K562 (cell line): ENCODE results near the gene SLC22A7. TPM values are rescaled to one million over a fixed set of nuclear protein-coding genes. Genes with fewer than 3 reads are reported as not detected.

Experiments
- BRCA1 ChIP-seq, 2 experiments: fragments of 450-650 bp in 1 of 2; sonication (generic) in 1 of 2; formaldehyde crosslinking in 1 of 2; IDR thresholded peaks; 2 replicates each; pipeline versions ENCODE4 v1.5.0 to v1.6.1; 2017 to 2020; ENCODE audit warnings: mild to moderate bottlenecking in 1 of 2, missing genetic modification reagents in 1 of 2
- FOSL1 ChIP-seq: fragments of 200-800 bp; sonication (Bioruptor generic); conservative IDR thresholded peaks from 2 replicates; pipeline ENCODE4 v1.6.1; 2016; ENCODE audit warnings: missing genetic modification characterization, missing compliant biosample characterization
- GTF2A2 ChIP-seq: IDR thresholded peaks from 2 replicates; pipeline ENCODE4 v1.6.1; 2016; ENCODE audit warnings: mild to moderate bottlenecking, missing genetic modification characterization, missing compliant biosample characterization
- HIVEP1 ChIP-seq: fragments of 250-450 bp; sonication (Bioruptor Pico); IDR thresholded peaks from 2 replicates; pipeline ENCODE4 v1.4.0; 2020; ENCODE audit warnings: mild to moderate bottlenecking
- IRF2 ChIP-seq: sonication (generic); formaldehyde crosslinking; IDR thresholded peaks from 2 replicates; pipeline ENCODE4 v1.8.1; 2022; ENCODE audit warnings: mild to moderate bottlenecking, missing genetic modification reagents
- KLF6 ChIP-seq: fragments of 250-450 bp; sonication (Bioruptor Pico); IDR thresholded peaks from 2 replicates; pipeline ENCODE4 v1.4.0; 2020; ENCODE audit warnings: mild to moderate bottlenecking, moderate library complexity, borderline replicate concordance
- MAFF ChIP-seq: IDR thresholded peaks from 2 replicates; pipeline ENCODE4 v1.6.1; 2012; ENCODE audit warnings: low read length, improper control_type of control experiment
- MYNN ChIP-seq, 2 experiments: sonication (generic); formaldehyde crosslinking in 1 of 2; IDR thresholded peaks; 2 replicates each; pipeline versions ENCODE4 v1.5.0 to v1.6.1; 2016 to 2020; ENCODE audit warnings: antibody characterized with exemption in 1 of 2, missing genetic modification reagents in 1 of 2
- NBN ChIP-seq: fragments of 450-650 bp; IDR thresholded peaks from 2 replicates; pipeline ENCODE4 v1.6.1; 2016; ENCODE audit warnings: low read depth, mild to moderate bottlenecking
- NR1H2 ChIP-seq: sonication (generic); formaldehyde crosslinking; IDR thresholded peaks from 2 replicates; pipeline ENCODE4 v1.4.0; 2020; ENCODE audit warnings: mild to moderate bottlenecking, missing genetic modification reagents
- NR2C1 ChIP-seq, 2 experiments: fragments of 450-650 bp; IDR thresholded peaks; 2 replicates each; pipeline ENCODE4 v1.6.1; 2017; ENCODE audit warnings: mild to moderate bottlenecking in 2 of 2, antibody characterized with exemption in 1 of 2, inconsistent platforms in 1 of 2, missing compliant biosample characterization in 1 of 2, missing genetic modification characterization in 1 of 2
- ZNF124 ChIP-seq: sonication (generic); formaldehyde crosslinking; IDR thresholded peaks from 2 replicates; pipeline ENCODE4 v1.8.1; 2022; ENCODE audit warnings: missing genetic modification reagents
- ZNF134 ChIP-seq: fragments of 250-450 bp; sonication (Bioruptor Pico); conservative IDR thresholded peaks from 2 replicates; pipeline ENCODE4 v1.4.0; 2020
- ZNF644 ChIP-seq: fragments of 200-800 bp; sonication (Bioruptor generic); IDR thresholded peaks from 2 replicates; pipeline ENCODE4 v1.6.1; 2016; ENCODE audit warnings: low read depth, missing genetic modification characterization, missing compliant biosample characterization
- polyA plus RNA-seq, 8 experiments: library from polyadenylated mRNA; depleted of rRNA in 4 of 8; stranded (reverse) in 5 of 8; unstranded in 3 of 8; fragments of >200 nt; fragmentation: Nextera tagmentation in 2 of 8; fragmentation: Illumina TruSeq in 1 of 8; extraction: Ambion mirVana in 2 of 8; extraction: Trizol in 1 of 8; gene quantifications; 2 replicates each; pipeline versions ENCODE4 v1.2.1 to v1.2.3, GENCODE V29; 2011 to 2014; ENCODE audit warnings: inconsistent platforms in 1 of 8, missing spikeins in 1 of 8
- total RNA-seq, 7 experiments: library from RNA; depleted of rRNA in 6 of 7; stranded (reverse); fragments of >200 nt in 6 of 7; fragmentation: Illumina TruSeq in 2 of 7; extraction: Trizol in 2 of 7; gene quantifications; 2 replicates each; pipeline versions ENCODE4 v1.2.1 to v1.2.3, GENCODE V29; 2011 to 2021; ENCODE audit warnings: low replicate concordance in 1 of 7
- TF ChIP-seq, protein P1 (sequence below): fragments of 250-450 bp; sonication (Bioruptor Pico); IDR thresholded peaks from 2 replicates; pipeline ENCODE4 v1.5.0; 2021; ENCODE audit warnings: mild to moderate bottlenecking, borderline replicate concordance
- TF ChIP-seq, protein P2 (sequence below): fragments of 250-450 bp; sonication (Bioruptor Pico); IDR thresholded peaks from 2 replicates; pipeline ENCODE4 v1.5.0; 2022; ENCODE audit warnings: mild to moderate bottlenecking
- TF ChIP-seq, protein P3 (sequence below): fragments of 250-450 bp; sonication (Bioruptor Pico); IDR thresholded peaks from 2 replicates; pipeline ENCODE4 v1.4.0; 2020
- TF ChIP-seq, protein P4 (sequence below): fragments of 450-650 bp; IDR thresholded peaks from 2 replicates; pipeline ENCODE4 v1.6.1; 2014; ENCODE audit warnings: low read depth, mild to moderate bottlenecking, moderate library complexity, borderline replicate concordance

SLC22A7 gene
- total and polyA plus RNA-seq, 9 of the 15 experiments (the other 6 are each of a cell fraction or from before 2014, with no cell fraction given) = not detected

DNA sequence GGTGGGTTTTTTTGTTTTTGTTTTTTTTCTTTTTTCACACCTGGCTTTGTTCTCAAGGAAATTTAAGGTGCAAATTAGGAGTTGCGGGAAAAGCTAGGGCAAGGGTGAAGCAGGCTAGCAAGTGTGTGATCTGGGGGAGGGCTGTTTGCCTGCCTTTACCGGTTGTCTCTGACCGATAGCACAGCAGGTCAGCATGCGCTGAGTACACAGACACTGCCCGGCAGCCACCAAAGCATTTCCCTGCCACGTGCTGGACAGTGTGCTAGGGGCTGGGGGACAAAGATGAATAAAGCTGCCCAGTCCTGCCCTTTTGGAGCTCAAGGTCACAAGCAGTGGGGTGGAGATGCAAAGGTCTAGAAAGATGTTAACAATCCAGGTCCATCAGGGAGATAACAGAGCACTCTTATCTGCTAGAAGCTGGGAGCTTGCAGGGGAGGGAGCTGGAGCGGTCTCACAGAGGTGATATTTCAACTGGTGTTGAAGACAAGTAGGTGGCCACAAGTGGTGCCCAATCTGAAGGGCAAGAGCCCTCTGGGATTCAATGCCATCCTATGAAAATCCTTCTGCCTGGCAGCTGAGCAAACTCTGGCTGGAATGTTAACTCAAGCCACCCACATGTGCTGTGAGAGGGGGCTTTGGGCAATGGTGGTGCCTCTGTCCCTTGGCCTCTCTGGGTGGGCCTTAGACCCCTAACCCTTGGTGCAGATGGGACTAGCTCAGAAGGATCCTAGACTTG, 30.3 kb upstream of the SLC22A7 start (continued):
- TF ChIP-seq, protein P1, sequence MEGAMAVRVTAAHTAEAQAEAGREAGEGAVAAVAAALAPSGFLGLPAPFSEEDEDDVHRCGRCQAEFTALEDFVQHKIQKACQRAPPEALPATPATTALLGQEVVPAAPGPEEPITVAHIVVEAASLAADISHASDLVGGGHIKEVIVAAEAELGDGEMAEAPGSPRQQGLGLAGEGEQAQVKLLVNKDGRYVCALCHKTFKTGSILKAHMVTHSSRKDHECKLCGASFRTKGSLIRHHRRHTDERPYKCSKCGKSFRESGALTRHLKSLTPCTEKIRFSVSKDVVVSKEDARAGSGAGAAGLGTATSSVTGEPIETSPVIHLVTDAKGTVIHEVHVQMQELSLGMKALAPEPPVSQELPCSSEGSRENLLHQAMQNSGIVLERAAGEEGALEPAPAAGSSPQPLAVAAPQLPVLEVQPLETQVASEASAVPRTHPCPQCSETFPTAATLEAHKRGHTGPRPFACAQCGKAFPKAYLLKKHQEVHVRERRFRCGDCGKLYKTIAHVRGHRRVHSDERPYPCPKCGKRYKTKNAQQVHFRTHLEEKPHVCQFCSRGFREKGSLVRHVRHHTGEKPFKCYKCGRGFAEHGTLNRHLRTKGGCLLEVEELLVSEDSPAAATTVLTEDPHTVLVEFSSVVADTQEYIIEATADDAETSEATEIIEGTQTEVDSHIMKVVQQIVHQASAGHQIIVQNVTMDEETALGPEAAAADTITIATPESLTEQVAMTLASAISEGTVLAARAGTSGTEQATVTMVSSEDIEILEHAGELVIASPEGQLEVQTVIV = no peak
- TF ChIP-seq HIVEP1 (CRISPR knock-in tag) (no peak), NR2C1 (IDR thresholded peaks at IDR 0.05) (no peak), NR2C1 (tag; IDR thresholded peaks at IDR 0.05) (no peak), GTF2A2 (tag) (no peak), ZNF124 (no peak), BRCA1 (IDR thresholded peaks at IDR 0.05) (no peak), BRCA1 (CRISPR knock-in tag; IDR thresholded peaks at IDR 0.05) (no peak), ZNF134 (no peak), FOSL1 (tag) (peak; percentile 24; the same call in 1 of the 2 replicates), NR1H2 (no peak), NBN (no peak), MYNN (IDR thresholded peaks at IDR 0.05) (no peak), MYNN (CRISPR knock-in tag; IDR thresholded peaks at IDR 0.05) (no peak), ZNF644 (tag) (no peak), KLF6 (CRISPR knock-in tag) (no peak), IRF2 (CRISPR knock-in tag) (no peak), MAFF (no peak)
- TF ChIP-seq, protein P2, sequence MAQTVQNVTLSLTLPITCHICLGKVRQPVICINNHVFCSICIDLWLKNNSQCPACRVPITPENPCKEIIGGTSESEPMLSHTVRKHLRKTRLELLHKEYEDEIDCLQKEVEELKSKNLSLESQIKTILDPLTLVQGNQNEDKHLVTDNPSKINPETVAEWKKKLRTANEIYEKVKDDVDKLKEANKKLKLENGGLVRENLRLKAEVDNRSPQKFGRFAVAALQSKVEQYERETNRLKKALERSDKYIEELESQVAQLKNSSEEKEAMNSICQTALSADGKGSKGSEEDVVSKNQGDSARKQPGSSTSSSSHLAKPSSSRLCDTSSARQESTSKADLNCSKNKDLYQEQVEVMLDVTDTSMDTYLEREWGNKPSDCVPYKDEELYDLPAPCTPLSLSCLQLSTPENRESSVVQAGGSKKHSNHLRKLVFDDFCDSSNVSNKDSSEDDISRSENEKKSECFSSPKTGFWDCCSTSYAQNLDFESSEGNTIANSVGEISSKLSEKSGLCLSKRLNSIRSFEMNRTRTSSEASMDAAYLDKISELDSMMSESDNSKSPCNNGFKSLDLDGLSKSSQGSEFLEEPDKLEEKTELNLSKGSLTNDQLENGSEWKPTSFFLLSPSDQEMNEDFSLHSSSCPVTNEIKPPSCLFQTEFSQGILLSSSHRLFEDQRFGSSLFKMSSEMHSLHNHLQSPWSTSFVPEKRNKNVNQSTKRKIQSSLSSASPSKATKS (CRISPR knock-in tag) = no peak
- TF ChIP-seq, protein P3, sequence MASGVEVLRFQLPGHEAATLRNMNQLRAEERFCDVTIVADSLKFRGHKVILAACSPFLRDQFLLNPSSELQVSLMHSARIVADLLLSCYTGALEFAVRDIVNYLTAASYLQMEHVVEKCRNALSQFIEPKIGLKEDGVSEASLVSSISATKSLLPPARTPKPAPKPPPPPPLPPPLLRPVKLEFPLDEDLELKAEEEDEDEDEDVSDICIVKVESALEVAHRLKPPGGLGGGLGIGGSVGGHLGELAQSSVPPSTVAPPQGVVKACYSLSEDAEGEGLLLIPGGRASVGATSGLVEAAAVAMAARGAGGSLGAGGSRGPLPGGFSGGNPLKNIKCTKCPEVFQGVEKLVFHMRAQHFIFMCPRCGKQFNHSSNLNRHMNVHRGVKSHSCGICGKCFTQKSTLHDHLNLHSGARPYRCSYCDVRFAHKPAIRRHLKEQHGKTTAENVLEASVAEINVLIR = no peak
- TF ChIP-seq, protein P4, sequence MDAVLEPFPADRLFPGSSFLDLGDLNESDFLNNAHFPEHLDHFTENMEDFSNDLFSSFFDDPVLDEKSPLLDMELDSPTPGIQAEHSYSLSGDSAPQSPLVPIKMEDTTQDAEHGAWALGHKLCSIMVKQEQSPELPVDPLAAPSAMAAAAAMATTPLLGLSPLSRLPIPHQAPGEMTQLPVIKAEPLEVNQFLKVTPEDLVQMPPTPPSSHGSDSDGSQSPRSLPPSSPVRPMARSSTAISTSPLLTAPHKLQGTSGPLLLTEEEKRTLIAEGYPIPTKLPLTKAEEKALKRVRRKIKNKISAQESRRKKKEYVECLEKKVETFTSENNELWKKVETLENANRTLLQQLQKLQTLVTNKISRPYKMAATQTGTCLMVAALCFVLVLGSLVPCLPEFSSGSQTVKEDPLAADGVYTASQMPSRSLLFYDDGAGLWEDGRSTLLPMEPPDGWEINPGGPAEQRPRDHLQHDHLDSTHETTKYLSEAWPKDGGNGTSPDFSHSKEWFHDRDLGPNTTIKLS = peak; percentile 67; the same call in 1 of the 2 replicates
